Left renal cortex interstitium (tissue), 4 donors: ENCODE data around the gene NELL1. TPM values are rescaled to one million over a fixed set of nuclear protein-coding genes. Genes with fewer than 3 reads are reported as not detected.

Source experiments
- DNase-seq, 4 donors: peaks; one replicate each; pipeline ENCODE4 v3.0.0-alpha.2; 2013; ENCODE audit warnings: low read depth in 4 of 4, low spot score in 2 of 4, missing footprints in 1 of 4
- polyA plus RNA-seq, 4 donors: library from polyadenylated mRNA; unstranded; fragments of 120-200 nt; gene quantifications; one replicate each; pipeline ENCODE4 v1.2.1, GENCODE V29; 2013; ENCODE audit not compliant: insufficient read length in 4 of 4

Gene NELL1
- polyA plus RNA-seq, 4 donors: 1.5 to 4.4 (median 2.6) TPM

DNA sequence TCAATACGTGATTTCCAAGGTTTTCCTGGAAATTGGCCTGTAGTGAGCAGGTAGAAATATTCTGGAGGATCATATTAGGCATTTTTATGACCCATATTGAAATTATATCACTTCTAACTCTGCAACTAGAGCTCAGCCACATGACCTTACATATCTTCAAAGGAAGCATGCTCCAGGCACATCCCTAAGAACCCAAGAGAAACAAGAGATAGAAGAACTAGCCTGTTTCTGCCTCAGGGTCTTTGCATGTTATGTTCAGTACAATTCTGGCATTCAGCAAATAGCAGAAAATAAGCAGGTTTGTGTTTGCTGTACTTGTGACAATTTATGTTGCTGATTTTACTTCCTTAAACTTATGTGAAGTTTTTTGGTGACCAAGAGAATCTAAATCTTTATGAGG, 859.8 kb downstream of the NELL1 start:
- no peak for DNase-seq

DNA sequence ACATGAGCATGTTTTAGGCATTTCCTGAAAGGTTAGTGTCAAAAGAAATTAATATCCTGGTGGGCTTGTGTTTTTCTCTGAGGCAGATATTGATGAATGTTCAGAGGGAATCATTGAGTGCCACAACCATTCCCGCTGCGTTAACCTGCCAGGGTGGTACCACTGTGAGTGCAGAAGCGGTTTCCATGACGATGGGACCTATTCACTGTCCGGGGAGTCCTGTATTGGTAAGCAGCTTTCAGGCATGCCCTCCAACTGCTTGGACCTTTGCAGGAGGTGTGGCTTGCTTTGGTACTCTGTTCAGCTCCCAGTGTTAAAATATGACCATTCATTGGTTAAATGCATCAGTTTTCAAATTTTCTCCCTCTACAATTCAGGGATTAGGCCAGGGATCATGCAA, 864.9 kb downstream of the NELL1 start:
- no peak for DNase-seq

DNA sequence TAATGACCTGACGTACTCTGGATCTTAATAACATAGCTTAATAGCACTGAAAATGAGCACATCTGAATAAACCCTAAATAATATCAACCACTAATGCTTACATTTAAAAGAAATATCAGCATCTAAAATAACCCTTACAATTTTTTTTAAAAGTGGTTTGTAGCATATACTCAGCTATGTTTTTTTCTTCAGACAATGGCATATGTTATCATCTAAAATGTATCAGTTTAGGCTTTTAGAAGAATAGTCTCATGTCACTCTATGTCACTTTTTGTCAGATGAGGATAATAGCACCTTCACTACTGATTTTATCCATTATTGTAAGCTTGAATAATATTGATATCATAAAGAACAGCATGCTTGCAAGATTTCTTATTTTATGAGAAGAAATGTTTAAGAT, 868.6 kb downstream of the NELL1 start:
- no peak for DNase-seq

DNA sequence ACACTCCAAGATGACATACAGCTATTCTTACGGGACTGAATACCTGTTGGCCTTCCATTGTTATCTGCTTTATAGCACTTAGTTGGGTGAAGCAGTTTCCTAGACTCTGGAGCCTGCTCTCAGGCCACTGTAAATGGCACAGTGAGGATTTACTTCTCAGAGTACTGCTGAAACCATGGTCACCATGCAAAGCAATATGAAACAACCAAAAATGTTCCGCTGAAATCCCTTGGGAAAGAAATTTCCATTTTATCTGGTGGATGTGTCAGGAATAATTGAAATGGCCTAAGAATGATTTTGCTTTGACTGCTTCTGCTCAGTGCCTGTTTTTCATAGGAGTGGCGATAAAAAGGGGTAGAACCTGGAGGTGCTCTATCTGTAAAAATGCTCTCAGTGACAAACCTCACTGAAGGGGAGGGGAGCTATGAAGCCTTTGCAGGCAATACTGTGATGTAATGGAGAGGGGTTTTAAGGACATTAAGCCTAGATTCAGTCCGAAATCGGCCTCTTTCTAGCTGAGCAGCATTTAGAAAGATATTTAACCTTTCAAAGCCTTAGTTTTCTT, 871.9 kb downstream of the NELL1 start:
- DNase-seq: no peak

DNA sequence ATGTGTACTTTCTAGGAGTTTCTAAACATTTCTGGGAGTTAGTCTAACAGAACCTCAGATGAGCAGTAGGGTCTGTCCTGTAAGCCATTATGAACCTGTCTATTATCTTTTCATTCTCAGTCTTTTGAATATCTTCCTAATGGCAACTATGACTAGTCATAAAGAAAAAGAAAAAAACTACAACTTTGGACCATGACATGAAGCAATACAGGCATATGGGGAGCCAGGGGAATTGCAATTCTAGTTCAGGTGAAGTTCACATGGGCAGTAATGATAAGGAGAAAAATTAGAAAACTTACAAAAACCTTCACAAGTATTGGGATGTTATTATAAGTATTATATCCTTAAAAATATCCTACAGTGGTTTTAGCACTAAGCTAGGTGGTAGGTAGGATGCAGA, 874.5 kb downstream of the NELL1 start:
- DNase-seq: no peak

DNA sequence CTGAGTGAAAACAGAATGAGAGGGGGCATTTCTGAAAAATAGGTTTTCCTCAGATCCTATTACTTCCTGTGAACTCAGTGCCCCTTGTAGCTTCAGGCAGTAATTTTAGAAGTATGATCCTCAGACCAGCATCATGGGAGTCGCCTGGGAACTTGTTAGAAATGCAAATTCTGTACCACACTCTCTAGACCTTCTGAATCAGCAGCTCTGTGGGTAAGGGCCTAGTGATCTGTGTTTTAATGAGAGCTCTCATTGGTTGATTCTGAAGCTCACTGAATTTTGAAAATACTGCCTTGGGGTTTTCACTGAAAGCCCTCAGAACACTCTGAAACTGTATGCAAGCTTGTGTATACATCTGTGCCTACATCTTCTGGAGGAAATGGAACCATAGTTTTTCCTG, 876.3 kb downstream of the NELL1 start:
- no peak for DNase-seq

DNA sequence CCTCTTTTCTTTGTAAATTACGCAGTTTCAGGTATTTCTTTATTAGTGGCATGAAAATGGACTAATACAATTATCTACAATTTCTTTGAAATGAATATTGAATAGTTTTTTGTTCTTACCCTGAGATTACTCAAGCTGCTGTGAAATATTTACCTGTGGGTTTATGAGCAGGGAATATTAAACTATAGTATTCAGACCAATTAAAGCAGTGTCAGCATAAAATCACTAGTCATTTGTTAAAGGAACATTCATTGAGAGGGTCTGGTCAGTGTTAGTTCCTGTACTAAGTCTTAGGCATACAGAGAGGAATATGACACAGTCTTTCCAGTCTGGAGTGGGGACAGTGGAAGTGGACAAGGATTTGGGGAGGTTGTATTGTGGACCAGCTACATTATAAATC, 877.3 kb downstream of the NELL1 start:
- DNase-seq: no peak

DNA sequence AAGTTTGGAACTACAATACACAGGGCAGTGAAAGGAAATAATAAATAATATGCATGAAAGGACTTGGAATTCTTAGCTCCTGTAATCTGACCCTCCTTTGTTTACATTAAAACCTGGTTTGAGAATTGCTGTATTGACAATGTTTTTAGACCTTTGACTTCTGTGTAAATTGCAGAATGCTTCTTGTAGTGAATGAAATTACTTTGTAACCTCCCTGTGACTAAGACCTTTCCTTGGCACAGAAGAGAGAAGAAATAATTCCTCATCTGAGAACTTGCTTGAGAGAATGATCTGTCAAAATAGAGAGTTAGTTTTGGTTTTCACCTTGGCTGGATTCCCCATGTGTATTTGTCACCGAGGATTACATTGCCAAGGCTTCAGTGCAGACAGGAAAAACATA, 883.5 kb downstream of the NELL1 start:
- DNase-seq: no peak

DNA sequence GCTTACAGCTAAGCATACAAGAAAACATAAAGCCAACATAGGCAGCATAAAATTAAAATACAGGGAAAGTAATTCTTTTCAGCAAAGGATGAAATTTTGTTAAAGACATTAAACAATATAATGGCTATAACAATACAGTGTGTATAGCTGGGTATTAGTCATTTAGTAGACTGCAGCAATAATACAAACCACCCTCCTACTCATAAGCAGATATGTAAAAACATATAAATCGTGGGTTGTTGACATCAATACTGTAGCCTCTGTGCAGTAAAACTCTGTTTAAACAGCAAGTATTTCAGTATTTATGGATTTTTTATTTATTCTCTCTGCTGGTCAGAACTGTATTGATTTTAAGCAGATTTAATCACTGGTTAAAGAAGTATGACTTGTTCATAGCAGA, 884.4 kb downstream of the NELL1 start:
- DNase-seq: no peak

DNA sequence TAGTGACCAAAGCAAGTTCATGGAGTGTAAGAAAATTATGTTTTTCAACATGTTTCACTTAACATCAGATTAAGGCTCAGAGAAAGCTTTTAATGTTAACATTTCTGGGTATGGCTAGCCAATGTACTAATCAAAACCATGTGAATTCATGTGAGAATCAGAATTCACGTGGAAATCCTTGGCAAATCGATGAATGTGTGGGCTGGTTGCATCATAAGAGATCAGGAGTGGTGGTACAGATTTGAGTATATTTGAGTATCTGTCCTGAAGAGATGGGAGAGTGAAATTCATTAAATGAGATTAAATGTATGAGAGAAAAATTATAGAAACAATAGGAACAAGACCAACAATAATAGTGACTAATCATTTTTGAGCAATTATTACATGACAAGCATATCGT, 884.9 kb downstream of the NELL1 start:
- DNase-seq: no peak

DNA sequence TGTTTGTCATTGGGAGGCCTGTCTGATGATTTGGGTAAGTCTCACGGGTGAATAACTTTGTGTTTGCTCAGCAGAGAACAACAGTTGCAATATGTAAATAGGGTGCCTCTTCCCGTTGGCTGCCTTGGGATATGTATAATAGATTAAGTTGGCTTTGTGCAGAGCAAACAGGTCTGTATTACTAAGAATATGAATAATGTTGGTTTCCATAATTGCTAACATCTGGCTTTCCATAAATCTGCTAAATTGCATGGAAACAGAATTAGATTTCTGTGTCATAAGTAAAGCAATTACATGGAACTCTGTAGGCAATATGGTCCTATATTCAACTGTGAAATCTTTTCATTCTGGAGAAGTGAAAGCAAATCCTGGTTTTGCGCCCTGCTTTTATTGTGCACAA, 887.5 kb downstream of the NELL1 start:
- DNase-seq: no peak

DNA sequence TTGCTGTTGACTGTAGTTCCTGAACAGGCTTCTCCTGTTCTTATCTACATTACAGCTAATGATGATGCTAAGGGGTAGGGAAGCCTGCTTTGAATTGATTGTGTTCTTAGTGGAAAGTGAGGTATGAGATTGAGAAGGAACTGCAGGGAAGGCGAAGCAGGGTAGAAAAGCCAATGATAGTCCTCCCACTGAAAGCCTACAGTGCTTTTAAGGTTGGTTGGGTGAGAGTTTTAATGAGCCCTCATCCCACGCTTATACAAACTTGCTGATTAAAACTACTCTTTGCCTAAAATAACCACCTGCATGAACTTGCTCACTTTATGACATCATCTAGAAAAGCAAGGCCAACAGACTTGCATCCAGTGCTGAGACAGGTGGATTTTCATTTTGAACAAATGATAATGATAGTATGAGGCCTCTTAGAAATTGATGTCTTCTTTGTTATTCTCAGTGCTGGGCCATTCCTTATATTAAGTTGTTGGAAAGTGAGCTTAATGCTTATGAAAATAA, 891.1 kb downstream of the NELL1 start:
- DNase-seq: no peak

DNA sequence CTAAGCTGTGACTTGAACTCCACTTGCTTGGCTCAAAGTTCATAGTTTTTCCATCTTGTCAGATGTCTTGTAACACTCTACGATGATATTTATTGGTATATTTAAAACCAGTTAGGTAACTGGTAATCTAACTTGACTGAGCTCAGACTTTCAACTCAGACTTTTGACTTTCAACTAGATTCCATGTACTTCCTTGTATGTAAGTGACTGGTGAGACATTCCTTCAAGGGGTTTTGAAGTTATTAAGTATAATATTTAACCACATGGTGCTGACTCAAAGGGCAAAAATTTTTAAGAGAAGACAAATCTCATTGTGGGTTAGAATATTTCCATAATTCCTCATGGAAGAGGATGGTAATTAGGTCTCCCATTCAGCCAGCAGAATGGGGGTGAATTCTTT, 892.2 kb downstream of the NELL1 start:
- DNase-seq: no peak

DNA sequence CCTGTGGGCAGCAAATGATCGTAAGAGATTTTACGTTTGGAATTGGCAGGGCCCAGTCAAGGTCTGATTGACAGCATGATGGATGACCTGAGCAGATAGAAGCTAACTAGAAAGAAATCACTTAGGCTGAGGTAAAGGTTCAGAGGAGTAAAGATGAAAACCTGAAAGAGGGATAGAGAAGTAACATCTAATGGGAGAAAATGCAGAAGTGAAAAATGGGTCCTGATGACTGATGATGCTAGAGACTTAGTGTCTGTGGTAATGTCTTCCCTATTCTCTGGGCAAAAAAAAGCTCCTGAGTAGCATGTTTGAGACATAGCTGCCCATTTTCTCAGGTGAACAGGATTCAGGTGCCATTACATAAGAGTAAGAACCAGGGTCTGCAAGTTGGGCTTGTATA, 894.7 kb downstream of the NELL1 start:
- DNase-seq: no peak

DNA sequence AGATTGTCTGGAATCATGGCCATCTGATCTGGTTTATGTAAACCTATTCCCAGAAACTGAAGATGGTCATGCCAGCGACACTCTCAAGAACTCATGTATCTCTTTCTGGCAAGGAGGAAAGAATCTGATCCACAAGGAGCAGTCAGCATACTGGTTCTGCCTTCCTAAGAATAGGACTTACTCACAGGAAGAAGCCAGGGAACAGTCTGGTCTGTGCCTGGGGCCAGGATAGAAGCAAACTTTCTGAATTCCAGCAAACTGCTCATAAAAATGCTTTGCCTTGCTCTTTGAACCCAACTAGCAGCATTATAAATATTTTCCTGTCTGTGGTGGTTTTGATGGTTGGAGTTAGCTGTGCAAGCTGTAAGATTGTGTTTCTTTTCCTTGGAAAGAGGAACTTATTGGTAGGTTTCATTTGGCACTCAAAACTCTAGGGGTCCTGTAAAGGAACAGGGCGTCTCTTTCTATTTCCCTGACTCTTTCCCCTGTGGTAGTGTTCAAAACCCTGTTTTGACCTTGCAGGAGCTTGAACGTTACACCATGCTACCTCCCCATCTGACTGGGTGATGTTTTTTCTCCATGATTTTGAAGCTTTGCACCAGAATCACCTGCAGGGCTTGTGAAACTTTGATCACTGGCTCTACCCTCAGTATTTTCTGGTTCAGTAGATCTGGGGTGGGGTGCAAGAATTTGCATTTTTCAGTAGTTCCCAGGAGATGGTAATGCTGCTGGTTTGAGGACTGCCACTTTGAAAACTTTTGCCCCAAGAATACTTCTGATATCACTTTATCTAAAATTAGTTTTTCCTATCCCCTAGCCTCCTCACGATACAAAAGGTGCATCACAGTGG, 895.7 kb downstream of the NELL1 start:
- no peak for DNase-seq

DNA sequence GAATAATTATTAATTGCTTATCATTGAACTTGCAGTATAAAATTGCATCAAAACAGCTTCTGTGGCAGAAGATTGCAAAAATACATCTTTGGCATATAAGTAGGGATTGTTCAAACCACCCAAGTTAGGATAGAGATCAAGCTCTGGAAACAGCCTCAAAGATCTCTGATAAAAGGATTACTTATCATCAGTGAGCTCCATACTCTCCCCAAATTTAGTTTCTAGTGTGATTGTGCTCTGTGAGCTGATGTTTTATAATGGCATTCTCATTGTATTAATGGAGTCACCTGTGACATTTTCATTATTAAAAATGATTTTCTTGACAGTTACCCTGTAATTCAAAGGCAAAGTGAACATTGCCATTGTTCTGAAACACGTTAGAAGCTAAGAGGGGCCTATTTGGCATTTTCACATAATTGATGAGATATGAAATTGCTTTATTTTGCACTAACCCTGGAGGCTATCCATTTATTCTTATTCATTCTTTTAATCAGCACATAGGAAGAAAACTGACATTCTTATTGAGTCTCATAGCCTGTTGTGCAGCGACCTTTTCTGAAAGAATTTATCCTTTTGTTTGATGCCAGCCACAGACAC, 897.2 kb downstream of the NELL1 start:
- DNase-seq: no peak

DNA sequence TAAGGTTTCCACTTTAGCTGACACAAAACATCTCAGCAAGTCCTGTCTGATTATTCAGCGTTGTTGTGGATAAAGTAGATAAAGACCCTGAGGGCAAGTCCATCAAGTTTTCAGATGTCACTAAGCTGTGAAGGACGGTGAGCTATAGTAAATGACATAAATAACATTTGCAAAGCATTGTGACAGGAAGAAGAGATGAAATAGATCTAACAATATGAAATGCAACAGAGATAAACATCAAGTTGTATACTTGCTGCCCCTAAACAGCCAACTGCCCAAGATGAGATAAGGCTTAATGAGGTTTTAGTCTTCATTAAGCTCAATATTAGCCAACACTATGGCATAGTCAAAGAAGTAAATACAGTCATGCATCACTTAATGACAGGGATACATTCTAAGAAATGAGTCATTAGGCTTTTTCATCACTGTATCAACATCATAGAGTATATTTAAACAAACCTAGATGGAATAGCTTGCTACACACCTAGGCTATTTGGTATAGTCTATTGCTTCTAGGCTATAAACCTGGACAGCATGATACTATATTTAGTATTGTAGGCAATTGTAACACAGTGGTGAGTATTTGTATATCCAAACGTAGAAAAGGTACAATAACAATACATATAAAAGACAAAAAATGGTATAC, 898.4 kb downstream of the NELL1 start:
- no peak for DNase-seq

DNA sequence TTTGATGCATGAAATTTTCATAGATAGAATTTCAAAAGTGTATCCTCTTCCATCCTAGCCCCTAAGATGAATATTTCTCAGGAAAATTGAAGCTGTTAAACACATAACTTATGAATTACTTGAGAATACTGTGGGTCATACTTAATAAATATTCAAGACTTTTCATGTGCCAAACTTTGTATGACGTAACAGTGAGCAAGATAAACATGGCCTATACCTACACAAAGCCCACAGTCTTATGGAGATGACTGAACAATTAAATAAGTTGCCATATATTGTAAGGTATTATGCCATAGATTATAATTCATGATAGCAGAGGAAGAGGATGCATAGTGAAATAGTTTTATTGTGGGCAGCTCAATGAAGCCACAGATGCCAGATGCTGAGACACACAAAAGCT, 902.8 kb downstream of the NELL1 start:
- DNase-seq: no peak

DNA sequence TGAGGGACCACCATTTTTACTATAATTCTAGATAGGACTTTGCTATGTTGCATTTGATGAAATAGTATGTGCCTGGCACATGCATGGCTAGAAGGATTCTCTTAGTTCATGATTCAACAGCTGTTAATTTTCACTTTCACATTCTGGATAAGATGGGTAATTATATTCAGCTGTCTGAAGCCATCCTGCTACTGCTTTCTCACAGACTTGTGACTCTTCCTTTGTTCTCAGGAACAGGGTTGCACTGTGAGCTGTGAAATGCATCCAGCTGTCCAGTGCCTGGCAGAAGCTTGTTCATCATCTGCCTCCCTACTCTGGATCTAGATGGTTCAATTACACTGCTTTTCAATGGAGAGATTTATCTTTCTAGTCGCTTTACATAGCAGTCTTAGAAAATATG, 913.4 kb downstream of the NELL1 start:
- no peak for DNase-seq

DNA sequence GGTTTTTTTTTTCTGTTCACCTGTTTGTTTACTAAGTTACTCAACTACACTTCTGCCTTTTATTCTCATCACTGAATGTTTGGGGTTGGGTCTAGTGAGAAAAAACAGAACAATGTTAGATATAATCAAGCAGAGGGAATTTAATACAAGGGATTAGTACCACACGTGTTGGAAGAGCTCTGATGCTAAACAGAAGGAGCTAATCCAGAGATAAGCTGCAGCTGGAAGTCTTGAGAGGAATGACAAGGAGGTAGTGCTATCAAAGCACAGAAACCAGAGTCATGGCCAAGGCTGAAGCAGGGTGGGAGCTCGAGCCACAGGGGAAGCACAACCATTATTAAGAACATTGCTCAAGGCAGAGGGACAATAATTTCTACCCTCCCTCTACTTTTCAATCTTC, 919.4 kb downstream of the NELL1 start:
- no peak for DNase-seq

DNA sequence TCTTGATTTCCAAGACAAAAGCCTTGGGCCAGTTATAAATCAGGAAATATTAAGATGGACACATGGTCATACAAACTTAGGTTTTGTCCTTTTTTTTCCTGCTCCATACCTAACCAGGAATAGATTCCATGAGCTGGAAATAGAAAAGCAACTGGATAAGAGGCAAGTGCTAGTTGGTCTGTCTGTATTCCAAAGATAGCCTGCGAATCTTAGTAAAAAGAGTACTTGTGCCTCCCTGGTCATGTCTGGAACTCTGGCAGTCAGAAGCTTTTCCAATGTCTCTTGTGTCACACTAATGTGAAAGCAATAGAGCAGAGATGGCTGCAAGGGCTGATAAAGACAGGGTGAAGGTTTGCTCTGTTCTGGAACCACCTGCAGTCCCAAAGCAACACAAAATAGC, 933.3 kb downstream of the NELL1 start:
- DNase-seq: no peak

DNA sequence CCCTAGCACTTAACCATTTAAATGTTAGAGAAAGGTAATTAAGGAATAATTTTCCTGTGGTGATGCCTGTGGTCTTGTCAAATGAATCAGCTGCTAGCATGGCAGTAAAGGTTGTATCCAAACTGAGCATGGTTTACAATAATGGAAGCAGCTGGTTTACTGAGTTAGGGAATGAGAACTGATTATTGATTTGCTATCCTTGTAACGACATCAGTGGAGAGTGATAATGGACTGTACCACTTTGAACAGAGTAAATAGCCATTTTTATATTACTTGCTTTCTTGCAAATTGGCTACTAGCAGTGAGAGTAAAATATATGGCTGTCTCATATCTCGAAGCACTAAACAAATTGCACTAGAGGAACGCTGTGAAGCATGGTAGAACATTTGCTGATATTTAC, 934.5 kb downstream of the NELL1 start:
- DNase-seq: no peak
